Activated naive CD8-positive, alpha-beta T cell treated with anti-CD3 and anti-CD28 coated beads, Interleukin-2, amount 50 U/mL, for 24 hours (primary cell): ENCODE measurements around the gene LDB3.

Experiments used
- ATAC-seq: fragments of 150-1000 bp; cut with Tn5 transposase; one replicate; pipeline ENCODE4 v1.10.0; 2021
- DNase-seq: peaks from one replicate; pipeline ENCODE4 v3.0.0; 2021
- H3K27ac Mint-ChIP-seq: one replicate; pipeline ENCODE4 v1.8.0; 2021; ENCODE audit warnings: mild to moderate bottlenecking, mixed read lengths
- H3K27me3 Mint-ChIP-seq: one replicate; pipeline ENCODE4 v1.8.0; 2021; ENCODE audit warnings: mixed read lengths
- H3K36me3 Mint-ChIP-seq: one replicate; pipeline ENCODE4 v1.8.0; 2021; ENCODE audit warnings: low read depth, mixed read lengths
- H3K4me1 Mint-ChIP-seq: one replicate; pipeline ENCODE4 v1.8.0; 2021; ENCODE audit warnings: mixed read lengths
- H3K4me3 Mint-ChIP-seq: one replicate; pipeline ENCODE4 v1.8.0; 2021; ENCODE audit warnings: mild to moderate bottlenecking, moderate library complexity, mixed read lengths
- H3K9me3 Mint-ChIP-seq: one replicate; pipeline ENCODE4 v1.8.0; 2021; ENCODE audit warnings: mixed read lengths

Gene LDB3

DNA sequence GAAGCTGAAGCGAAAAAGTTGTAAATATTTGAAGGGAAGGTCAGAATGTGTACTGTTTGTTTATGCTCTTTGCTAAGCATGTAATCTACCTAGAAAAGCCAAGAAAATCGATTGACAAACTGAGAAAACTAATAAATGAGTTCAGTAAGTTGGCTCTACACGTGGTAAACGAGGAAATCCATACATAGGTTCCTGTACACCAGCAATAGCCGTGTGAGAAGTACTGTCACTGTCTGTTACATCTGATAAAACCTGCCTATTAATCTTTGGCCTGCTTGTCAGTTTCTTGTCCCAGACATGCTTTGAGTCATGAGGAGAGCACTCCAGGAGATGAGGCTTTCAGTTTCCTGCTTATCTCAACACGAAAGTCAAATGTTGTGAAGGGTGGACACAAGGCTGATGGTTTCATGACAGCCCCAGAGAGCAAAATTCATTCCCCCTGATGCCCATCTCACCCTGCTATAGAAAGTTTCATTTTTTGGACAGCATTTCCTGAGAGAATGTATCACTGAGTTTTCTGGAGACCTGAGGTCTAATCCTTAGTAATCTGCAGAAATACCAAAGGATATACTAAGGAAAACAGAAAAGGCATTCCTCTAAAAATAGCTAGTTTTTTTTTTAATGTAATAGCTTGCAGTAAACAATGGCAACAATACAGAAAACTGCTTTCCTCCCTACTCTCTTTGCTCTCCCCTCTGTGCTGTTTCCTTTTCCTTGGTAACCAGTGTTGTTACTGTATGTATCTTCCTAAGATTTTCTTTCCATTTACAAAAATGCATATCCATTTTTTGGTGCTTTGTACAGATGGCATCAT lies 107.0 kb downstream of the LDB3 start:
- peaks cover 3% of the 10 kb centered on the region for H3K4me1 Mint-ChIP-seq
- DNase-seq, result no peak
- H3K4me3 Mint-ChIP-seq, result no peak overlapping the region
- no peaks in the 10 kb centered on the region for H3K9me3 Mint-ChIP-seq
- ATAC-seq, result no peak
- peaks cover 2% of the 10 kb centered on the region for H3K36me3 Mint-ChIP-seq
- H3K27me3 Mint-ChIP-seq, result no peaks in the 10 kb centered on the region
- H3K27ac Mint-ChIP-seq, result no peak overlapping the region

DNA sequence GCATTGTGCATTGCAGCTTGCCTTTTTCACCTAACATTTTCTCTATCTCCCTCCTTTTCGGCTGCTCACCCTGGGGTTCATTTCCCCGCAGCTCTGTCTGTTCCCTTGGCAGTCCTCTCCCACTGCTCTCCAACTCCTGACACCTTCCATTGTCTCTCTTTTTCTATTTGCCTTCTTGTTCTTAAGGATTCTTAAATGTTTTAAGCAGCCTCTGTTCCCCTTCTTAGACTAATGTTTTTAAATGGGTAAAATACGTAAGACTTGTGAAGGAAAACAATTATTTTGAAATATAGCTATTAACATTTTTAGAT lies 107.5 kb downstream of the LDB3 start:
- DNase-seq (no peak), ATAC-seq (no peak)
- no peak overlapping the region for H3K27ac Mint-ChIP-seq
- H3K4me1 Mint-ChIP-seq, result peaks cover 3% of the 10 kb centered on the region
- no peaks in the 10 kb centered on the region for H3K27me3 Mint-ChIP-seq
- no peaks in the 10 kb centered on the region for H3K9me3 Mint-ChIP-seq
- no peak overlapping the region for H3K4me3 Mint-ChIP-seq
- peaks cover 2% of the 10 kb centered on the region for H3K36me3 Mint-ChIP-seq

- Mint-ChIP-seq H3K9me3 (peaks cover 4% of the 10 kb centered on the region), H3K27ac (no peak overlapping the region), H3K27me3 (no peaks in the 10 kb centered on the region), H3K4me1 (peaks cover 3% of the 10 kb centered on the region), H3K4me3 (no peak overlapping the region), H3K36me3 (peaks cover 6% of the 10 kb centered on the region)
- DNase-seq (no peak), ATAC-seq (no peak)
These were observed 111.1 kb downstream of the LDB3 start for GRCh38 chr10:86779220-86780017.

- H3K27me3 Mint-ChIP-seq, result peaks cover 2% of the 10 kb centered on the region
- no peaks in the 10 kb centered on the region for H3K4me1 Mint-ChIP-seq
- H3K4me3 Mint-ChIP-seq, result no peak overlapping the region
- peaks cover 12% of the 10 kb centered on the region for H3K36me3 Mint-ChIP-seq
- ATAC-seq (no peak), DNase-seq (no peak)
- peaks cover 10% of the 10 kb centered on the region for H3K9me3 Mint-ChIP-seq
- no peak overlapping the region for H3K27ac Mint-ChIP-seq
These were observed 114.5 kb downstream of the LDB3 start for GRCh38 chr10:86782701-86783418.

DNA sequence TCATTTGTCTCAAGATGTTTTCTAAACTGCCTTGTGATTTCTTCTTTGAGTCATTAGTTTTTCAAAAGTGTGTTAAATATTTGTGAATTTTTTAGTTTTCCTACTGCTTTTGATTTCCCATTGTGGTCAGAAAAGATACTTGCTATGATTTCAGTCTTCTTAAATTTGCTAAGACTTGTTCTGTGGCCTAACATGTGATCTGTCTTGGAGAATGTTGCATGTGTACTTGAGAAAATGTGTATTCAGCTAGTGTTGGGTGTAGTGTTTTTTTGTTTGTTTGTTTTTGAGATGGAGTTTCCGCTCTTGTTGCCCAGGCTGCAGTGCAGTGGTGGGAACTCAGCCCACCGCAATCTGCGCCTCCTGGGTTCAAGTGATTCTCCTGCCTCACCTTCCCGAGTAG lies 116.7 kb downstream of the LDB3 start:
- no peak overlapping the region for H3K27ac Mint-ChIP-seq

More for the DNA sequence above, 116.7 kb downstream of the LDB3 start:
- no peaks in the 10 kb centered on the region for H3K4me1 Mint-ChIP-seq
- H3K27me3 Mint-ChIP-seq, result peaks cover 2% of the 10 kb centered on the region
- no peak overlapping the region for H3K4me3 Mint-ChIP-seq
- ATAC-seq (no peak), DNase-seq (no peak)
- peaks cover 10% of the 10 kb centered on the region for H3K36me3 Mint-ChIP-seq
- peaks cover 11% of the 10 kb centered on the region for H3K9me3 Mint-ChIP-seq
